Smooth muscle cell (in vitro differentiated cells): Measurements from ENCODE around the gene CSN3. TPM values are rescaled to one million over a fixed set of nuclear protein-coding genes. Genes with fewer than 3 reads are reported as not detected.

ENCODE experiments used
- DNase-seq: peaks from one replicate; lab custom pipeline; 2025; ENCODE audit not compliant: unreplicated experiment; lab: John Stamatoyannopoulos, UW
- H2AFZ ChIP-seq: fragments of 200-600 bp; sonication (generic); 2 replicates; pipeline ENCODE4 v1.6.0; 2016; ENCODE audit warnings: antibody characterized with exemption, low read depth, mild to moderate bottlenecking
- H3F3A ChIP-seq: fragments of 200-600 bp; sonication (generic); 2 replicates; pipeline ENCODE4 v1.6.0; 2017; ENCODE audit warnings: antibody characterized with exemption, low read depth
- H3K27ac ChIP-seq: fragments of 200-600 bp; sonication (generic); 2 replicates; pipeline ENCODE4 v1.5.1; 2016; ENCODE audit warnings: low read depth, mild to moderate bottlenecking
- H3K27me3 ChIP-seq: fragments of 200-600 bp; sonication (generic); 2 replicates; pipeline ENCODE4 v1.6.1; 2016; ENCODE audit warnings: low read depth, mild to moderate bottlenecking
- H3K36me3 ChIP-seq: fragments of 200-600 bp; sonication (generic); 2 replicates; pipeline ENCODE4 v1.5.1; 2016; ENCODE audit warnings: low read depth
- H3K4me1 ChIP-seq: fragments of 200-600 bp; sonication (generic); 2 replicates; pipeline ENCODE4 v1.5.1; 2016; ENCODE audit warnings: low read depth
- H3K4me2 ChIP-seq: fragments of 200-600 bp; sonication (generic); 2 replicates; pipeline ENCODE4 v1.6.0; 2016; ENCODE audit warnings: mild to moderate bottlenecking
- H3K4me3 ChIP-seq: fragments of 200-600 bp; sonication (generic); 2 replicates; pipeline ENCODE4 v1.5.1; 2016; ENCODE audit warnings: mild to moderate bottlenecking
- H3K79me2 ChIP-seq: fragments of 200-600 bp; sonication (generic); 2 replicates; pipeline ENCODE4 v1.6.0; 2016; ENCODE audit warnings: low read depth, mild to moderate bottlenecking
- H3K9ac ChIP-seq: fragments of 200-600 bp; sonication (generic); 2 replicates; pipeline ENCODE4 v1.6.0; 2016; ENCODE audit warnings: low read depth
- H3K9me3 ChIP-seq: fragments of 200-600 bp; sonication (generic); replicated peaks from 2 replicates; pipeline ENCODE4 v1.5.1; 2016; ENCODE audit warnings: low read depth
- H4K20me1 ChIP-seq: fragments of 200-600 bp; sonication (generic); 2 replicates; pipeline ENCODE4 v1.6.0; 2016; ENCODE audit warnings: low read depth
- CTCF ChIP-seq: fragments of 200-600 bp; sonication (generic); IDR thresholded peaks from 2 replicates; pipeline ENCODE4 v1.5.1; 2017; ENCODE audit warnings: borderline replicate concordance, mild to moderate bottlenecking, antibody characterized with exemption; ENCODE audit not compliant: insufficient read depth, poor library complexity, severe bottlenecking
- WGBS: methylation state at CpG from one replicate; pipeline ENCODE4 v1.1.7; 2016; ENCODE audit warnings: low lambda C conversion rate; 5-methylcytosine and 5-hydroxymethylcytosine counted together
- polyA plus RNA-seq: library from polyadenylated mRNA; unstranded; fragments of >200 nt; fragmentation: Nextera tagmentation; extraction: Ambion mirVana; gene quantifications from 2 replicates; pipeline ENCODE4 v1.2.1, GENCODE V29; 2016
- total RNA-seq: library from RNA; depleted of rRNA; stranded (reverse); fragments of >200 nt; gene quantifications from 2 replicates; pipeline ENCODE4 v1.2.3, GENCODE V29; 2014

Gene CSN3
- total and polyA plus RNA-seq, 2 experiments from 2014 or later = not detected

DNA sequence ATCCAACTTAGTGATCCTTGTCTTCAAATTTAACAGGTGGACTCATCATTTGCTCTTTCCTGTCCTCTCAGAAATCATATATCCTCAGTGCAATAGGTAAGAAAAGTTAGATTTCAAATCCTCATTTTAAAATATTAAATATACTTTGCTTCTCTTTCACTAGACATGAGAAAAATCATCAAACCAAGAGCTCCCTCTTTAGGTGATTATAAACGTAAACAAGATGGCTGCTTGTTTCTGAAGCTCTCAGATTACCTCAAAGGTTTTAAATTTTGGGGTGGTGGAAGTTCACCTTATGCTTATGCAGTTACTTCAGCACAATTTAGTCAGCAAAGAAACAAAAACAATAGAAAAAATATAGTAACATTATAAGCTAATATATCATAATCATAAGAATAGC is 27.3 kb downstream of the CSN3 start:
- H3K27ac ChIP-seq = no peak overlapping the region
- no peak overlapping the region for H2AFZ ChIP-seq
- H3K27me3 ChIP-seq = no peaks in the 10 kb centered on the region
- no peaks in the 10 kb centered on the region for H4K20me1 ChIP-seq
- no peak for DNase-seq
- H3F3A ChIP-seq = no peaks in the 10 kb centered on the region
- 11% methylated on average over 1 of the region's 1 CpG for WGBS
- peak; percentile 42 for TF ChIP-seq CTCF
- no peak overlapping the region for H3K4me3 ChIP-seq
- no peak overlapping the region for H3K4me2 ChIP-seq
- H3K4me1 ChIP-seq = no peaks in the 10 kb centered on the region
- no peaks in the 10 kb centered on the region for H3K79me2 ChIP-seq
- H3K36me3 ChIP-seq = no peaks in the 10 kb centered on the region
- no peaks in the 10 kb centered on the region for H3K9me3 ChIP-seq
- no peak overlapping the region for H3K9ac ChIP-seq

GRCh38 chr4:70277121-70277520 is 34.7 kb downstream of the CSN3 start:
- no peak for TF ChIP-seq CTCF
- Histone ChIP-seq H3K27ac (no peak overlapping the region), H3F3A (no peaks in the 10 kb centered on the region), H3K4me2 (no peak overlapping the region), H4K20me1 (no peaks in the 10 kb centered on the region), H2AFZ (no peak overlapping the region), H3K79me2 (no peaks in the 10 kb centered on the region), H3K4me3 (no peak overlapping the region), H3K4me1 (no peaks in the 10 kb centered on the region), H3K36me3 (no peaks in the 10 kb centered on the region), H3K27me3 (no peaks in the 10 kb centered on the region), H3K9me3 (no peaks in the 10 kb centered on the region), H3K9ac (no peak overlapping the region)
- 96% methylated on average over 2 of the region's 2 CpGs for WGBS
- no peak for DNase-seq

DNA sequence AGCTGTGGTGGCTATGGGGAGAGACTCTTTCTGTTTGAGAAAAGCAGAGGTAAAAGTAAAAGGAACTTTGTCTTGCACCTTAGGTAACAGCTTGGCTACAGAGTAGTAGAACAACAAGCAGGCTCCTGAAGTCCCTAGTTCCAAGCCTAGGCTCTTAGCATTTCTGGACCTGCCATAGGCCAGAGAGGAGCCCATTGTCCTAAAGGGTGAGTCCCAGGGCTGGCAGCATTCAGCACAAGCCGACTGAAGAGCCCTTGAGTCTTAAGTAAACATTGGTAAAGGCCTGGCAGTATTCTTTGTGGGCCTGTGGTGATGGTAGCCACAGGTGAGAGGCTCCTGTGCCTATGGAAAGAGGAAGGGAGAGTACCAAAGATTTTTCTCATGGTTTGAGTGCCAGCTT is 38.2 kb downstream of the CSN3 start:
- H3F3A ChIP-seq = no peaks in the 10 kb centered on the region
- no peak overlapping the region for H3K4me3 ChIP-seq
- 84% methylated on average over 1 of the region's 1 CpG for WGBS
- H3K79me2 ChIP-seq = no peaks in the 10 kb centered on the region
- H3K36me3 ChIP-seq = no peaks in the 10 kb centered on the region
- no peaks in the 10 kb centered on the region for H4K20me1 ChIP-seq
- no peak overlapping the region for H3K27ac ChIP-seq
- no peak overlapping the region for H2AFZ ChIP-seq
- H3K27me3 ChIP-seq = no peaks in the 10 kb centered on the region
- no peaks in the 10 kb centered on the region for H3K9me3 ChIP-seq
- H3K9ac ChIP-seq = no peak overlapping the region
- no peak for TF ChIP-seq CTCF
- no peak for DNase-seq
- H3K4me1 ChIP-seq = no peaks in the 10 kb centered on the region
- H3K4me2 ChIP-seq = no peak overlapping the region

DNA sequence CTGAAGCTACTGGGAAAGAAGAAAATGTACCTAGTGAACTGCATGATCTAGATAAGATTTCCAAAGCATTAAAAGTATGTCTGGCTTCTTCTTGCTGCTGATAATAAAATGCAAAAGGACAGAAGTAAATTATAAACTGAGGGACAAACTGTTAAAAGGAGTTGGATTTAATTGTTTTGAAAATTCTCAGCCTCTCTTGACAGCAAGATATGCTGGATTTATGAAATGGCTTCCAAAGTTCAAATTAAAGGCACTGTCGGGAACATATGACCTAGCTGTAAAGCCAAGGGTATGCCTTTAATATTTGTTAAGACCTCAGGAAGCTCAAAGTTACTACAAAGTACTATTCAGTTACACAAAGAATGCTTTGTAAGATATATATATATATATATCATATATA is 46.3 kb downstream of the CSN3 start:
- no peaks in the 10 kb centered on the region for H3K79me2 ChIP-seq
- no peak overlapping the region for H3K4me2 ChIP-seq
- H3K4me3 ChIP-seq = no peak overlapping the region
- TF ChIP-seq CTCF = no peak
- no peak overlapping the region for H3K9ac ChIP-seq
- H2AFZ ChIP-seq = no peak overlapping the region
- H3F3A ChIP-seq = no peaks in the 10 kb centered on the region
- no peaks in the 10 kb centered on the region for H4K20me1 ChIP-seq
- H3K27ac ChIP-seq = no peak overlapping the region
- no peak for DNase-seq
- WGBS = 74% methylated on average over 1 of the region's 1 CpG
- no peaks in the 10 kb centered on the region for H3K4me1 ChIP-seq
- H3K36me3 ChIP-seq = no peaks in the 10 kb centered on the region
- H3K9me3 ChIP-seq = no peaks in the 10 kb centered on the region
- no peaks in the 10 kb centered on the region for H3K27me3 ChIP-seq
